ENCODE data around the gene TARM1. TPM values are rescaled to one million over a fixed set of nuclear protein-coding genes. Genes with fewer than 3 reads are reported as not detected.

TARM1 gene
- total RNA-seq, 1 donor from 2014 or later = not detected

DNA sequence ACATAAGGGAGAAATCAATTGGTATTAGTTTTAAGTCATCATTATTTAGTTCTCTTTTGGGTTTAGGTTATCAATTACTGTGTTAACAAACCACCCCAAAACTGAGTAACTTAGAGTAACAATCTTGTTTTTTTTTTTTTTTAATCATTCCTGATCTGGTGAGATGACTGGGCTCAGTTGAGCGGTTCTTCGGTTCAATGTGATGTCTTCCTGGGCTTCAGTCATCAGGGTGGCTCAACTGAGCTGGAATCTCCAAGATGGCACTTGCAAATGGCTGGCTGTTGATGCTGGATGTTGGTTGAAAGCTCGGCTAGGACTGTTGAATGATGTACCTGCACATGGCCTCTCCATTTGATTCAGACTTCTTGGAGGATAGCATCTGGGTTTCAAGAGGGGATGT, 3.2 kb upstream of the TARM1 start:
- Histone ChIP-seq H3K4me3 (no peak overlapping the region), H3K4me1 (no peaks in the 10 kb centered on the region), H3K9me3 (no peaks in the 10 kb centered on the region), H3K27ac (no peak overlapping the region), H3K36me3 (no peaks in the 10 kb centered on the region), H3K27me3 (no peaks in the 10 kb centered on the region)
- TF ChIP-seq POLR2A (IDR thresholded peaks at IDR 0.05) = no peak
- no peak for TF ChIP-seq CTCF (IDR thresholded peaks at IDR 0.05)
- TF ChIP-seq POLR2AphosphoS5 (IDR thresholded peaks at IDR 0.05; ENCODE audit: insufficient read depth in 1 of 2, low read depth in 1 of 2) = no peak
- DNase-seq (ENCODE audit: extremely low spot score in 2 of 2) = no peak
- intact Hi-C loops (cut with DNase I) = no loop called here

DNA sequence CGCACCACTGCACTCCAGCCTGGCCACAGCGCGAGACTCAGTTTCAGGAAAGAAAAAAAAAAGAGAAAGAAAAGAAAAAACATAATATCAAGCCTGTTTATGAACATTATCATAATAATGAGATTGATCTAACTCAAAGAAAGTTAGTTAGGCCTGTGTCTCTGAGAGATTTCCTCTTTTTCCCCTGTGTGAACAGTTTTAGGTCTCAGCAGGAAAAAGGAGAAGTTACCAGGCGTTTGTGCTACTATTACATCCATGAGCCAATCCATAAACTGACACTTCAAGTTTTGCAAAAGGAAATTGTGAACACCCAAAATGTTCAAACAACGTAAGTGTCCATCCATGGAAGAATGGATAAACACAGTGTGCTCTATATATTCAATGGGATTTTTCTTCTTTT, 3.8 kb downstream of the TARM1 start:
- no peaks in the 10 kb centered on the region for H3K27me3 ChIP-seq
- no peak overlapping the region for H3K27ac ChIP-seq
- no peak for DNase-seq (ENCODE audit: extremely low spot score in 2 of 2)
- no peaks in the 10 kb centered on the region for H3K36me3 ChIP-seq
- no peak overlapping the region for H3K4me3 ChIP-seq
- intact Hi-C loops (cut with DNase I) = no loop called here
- H3K4me1 ChIP-seq = no peaks in the 10 kb centered on the region
- TF ChIP-seq CTCF (IDR thresholded peaks at IDR 0.05) (no peak), POLR2AphosphoS5 (IDR thresholded peaks at IDR 0.05; ENCODE audit: insufficient read depth in 1 of 2, low read depth in 1 of 2) (no peak), POLR2A (IDR thresholded peaks at IDR 0.05) (no peak)
- H3K9me3 ChIP-seq = no peaks in the 10 kb centered on the region

DNA sequence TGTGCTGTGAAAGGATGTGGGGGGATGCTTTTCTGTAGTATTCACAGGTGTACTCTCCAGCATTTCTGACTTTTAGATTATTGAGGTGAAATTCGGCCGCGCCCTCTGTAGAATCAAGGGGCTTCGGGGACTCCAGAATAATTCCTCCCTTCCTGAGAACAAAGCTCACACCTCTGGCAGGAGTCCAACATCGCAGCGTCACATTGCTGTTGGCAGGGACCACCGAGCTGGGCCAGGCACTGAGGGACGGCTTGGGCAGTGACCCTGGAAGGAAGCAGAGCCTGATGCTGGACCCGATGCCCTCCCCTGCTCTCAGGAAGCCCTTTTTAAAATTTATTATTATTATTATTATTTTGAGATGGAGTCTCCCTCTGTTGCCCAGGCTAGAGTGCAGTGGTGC, 6.3 kb downstream of the TARM1 start:
- H3K27ac ChIP-seq = no peak overlapping the region
- no peaks in the 10 kb centered on the region for H3K4me1 ChIP-seq
- H3K9me3 ChIP-seq = no peaks in the 10 kb centered on the region
- no peaks in the 10 kb centered on the region for H3K27me3 ChIP-seq
- H3K4me3 ChIP-seq = no peak overlapping the region
- no peak for TF ChIP-seq POLR2A (IDR thresholded peaks at IDR 0.05)
- no peak for TF ChIP-seq CTCF (IDR thresholded peaks at IDR 0.05)
- TF ChIP-seq POLR2AphosphoS5 (IDR thresholded peaks at IDR 0.05; ENCODE audit: insufficient read depth in 1 of 2, low read depth in 1 of 2) = no peak
- H3K36me3 ChIP-seq = no peaks in the 10 kb centered on the region
- no peak for DNase-seq (ENCODE audit: extremely low spot score in 2 of 2)
- intact Hi-C loops (cut with DNase I) = no loop called here

DNA sequence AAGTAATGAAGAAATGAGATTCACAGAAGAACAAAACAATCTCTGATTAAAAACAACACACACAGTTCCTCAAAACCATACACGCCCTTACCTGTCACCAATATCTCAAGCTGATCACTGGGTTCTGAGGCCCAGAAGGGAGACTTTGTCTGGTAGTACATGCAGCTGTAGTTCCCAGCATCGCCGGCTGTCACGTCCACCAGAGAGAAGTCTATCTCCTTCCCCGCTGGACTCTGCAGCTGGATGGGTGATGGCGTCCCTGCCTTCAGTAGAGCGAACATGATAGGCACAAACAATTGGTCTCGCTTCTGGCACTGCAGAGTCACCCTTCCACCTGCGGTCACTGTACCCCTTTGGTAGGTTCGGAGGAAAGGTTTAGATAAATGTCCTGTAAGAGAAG, 7.3 kb downstream of the TARM1 start:
- TF ChIP-seq POLR2A (IDR thresholded peaks at IDR 0.05) = no peak
- TF ChIP-seq POLR2AphosphoS5 (IDR thresholded peaks at IDR 0.05; ENCODE audit: insufficient read depth in 1 of 2, low read depth in 1 of 2) = no peak
- TF ChIP-seq CTCF (IDR thresholded peaks at IDR 0.05) = no peak
- no peaks in the 10 kb centered on the region for H3K9me3 ChIP-seq
- H3K36me3 ChIP-seq = no peaks in the 10 kb centered on the region
- H3K27ac ChIP-seq = no peak overlapping the region
- H3K4me1 ChIP-seq = no peaks in the 10 kb centered on the region
- intact Hi-C loops (cut with DNase I) = no loop called here
- H3K27me3 ChIP-seq = no peaks in the 10 kb centered on the region
- DNase-seq (ENCODE audit: extremely low spot score in 2 of 2) = no peak
- no peak overlapping the region for H3K4me3 ChIP-seq

DNA sequence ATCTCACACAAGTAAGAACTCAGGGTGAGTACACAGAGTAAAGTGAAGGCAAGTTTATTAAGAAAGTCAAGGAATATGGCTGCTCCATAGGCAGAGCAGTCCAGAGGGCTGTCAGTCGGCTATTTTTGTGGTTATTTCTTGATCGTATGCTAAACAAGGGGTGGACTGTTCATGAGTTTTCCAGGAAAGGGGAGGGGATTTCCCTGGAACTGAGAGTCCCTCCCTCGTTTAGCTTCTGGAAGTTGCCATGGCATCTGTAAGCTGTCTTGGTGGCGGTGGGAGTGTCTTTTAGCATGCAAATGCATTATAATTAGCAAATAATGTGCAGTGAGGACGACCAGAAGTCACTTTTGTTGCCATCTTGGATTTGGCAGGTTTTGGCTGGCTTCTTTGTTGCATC, 11.7 kb downstream of the TARM1 start:
- intact Hi-C loops (cut with DNase I) = no loop called here
- H3K36me3 ChIP-seq = no peaks in the 10 kb centered on the region
- no peak for DNase-seq (ENCODE audit: extremely low spot score in 2 of 2)
- no peaks in the 10 kb centered on the region for H3K9me3 ChIP-seq
- H3K4me3 ChIP-seq = no peak overlapping the region
- H3K27me3 ChIP-seq = no peaks in the 10 kb centered on the region
- no peaks in the 10 kb centered on the region for H3K4me1 ChIP-seq
- H3K27ac ChIP-seq = no peak overlapping the region
- no peak for TF ChIP-seq POLR2AphosphoS5 (IDR thresholded peaks at IDR 0.05; ENCODE audit: insufficient read depth in 1 of 2, low read depth in 1 of 2)
- no peak for TF ChIP-seq POLR2A (IDR thresholded peaks at IDR 0.05)
- no peak for TF ChIP-seq CTCF (IDR thresholded peaks at IDR 0.05)

Data from vagina (tissue), 2 donors.